Measurements from ENCODE around the gene ROR1. TPM values are rescaled to one million over a fixed set of nuclear protein-coding genes. Genes with fewer than 3 reads are reported as not detected.

Gene ROR1
- total RNA-seq, 1 donor, result under 0.01 TPM

GRCh38 chr1:63955370-63956145 is 181.7 kb downstream of the ROR1 start:
- no peak for DNase-seq (ENCODE audit: low read depth in 2 of 3, low spot score in 2 of 3)

- DNase-seq (ENCODE audit: low read depth in 2 of 3, low spot score in 2 of 3), result no peak
Measured at GRCh38 chr1:63958556-63958955, 184.7 kb downstream of the ROR1 start.

- DNase-seq (ENCODE audit: low read depth in 2 of 3, low spot score in 2 of 3), result no peak
Measured at GRCh38 chr1:63960326-63960725, 186.5 kb downstream of the ROR1 start.

GRCh38 chr1:63966016-63966415 is 192.2 kb downstream of the ROR1 start:
- DNase-seq (ENCODE audit: low read depth in 2 of 3, low spot score in 2 of 3), result peak in 1 of 3 donors; percentile 27

- DNase-seq (ENCODE audit: low read depth in 2 of 3, low spot score in 2 of 3), result no peak
Measured at GRCh38 chr1:63967901-63968300, 194.1 kb downstream of the ROR1 start.

- DNase-seq (ENCODE audit: low read depth in 2 of 3, low spot score in 2 of 3), result no peak
Measured at GRCh38 chr1:63968663-63969440, 195.0 kb downstream of the ROR1 start.

GRCh38 chr1:63969441-63969901 is 195.7 kb downstream of the ROR1 start:
- no peak for DNase-seq (ENCODE audit: low read depth in 2 of 3, low spot score in 2 of 3)

GRCh38 chr1:63971557-63971956 is 197.7 kb downstream of the ROR1 start:
- DNase-seq (ENCODE audit: low read depth in 2 of 3, low spot score in 2 of 3), result no peak

- no peak for DNase-seq (ENCODE audit: low read depth in 2 of 3, low spot score in 2 of 3)
Measured at GRCh38 chr1:63973005-63973419, 199.2 kb downstream of the ROR1 start.

- no peak for DNase-seq (ENCODE audit: low read depth in 2 of 3, low spot score in 2 of 3)
Measured at GRCh38 chr1:63974966-63975365, 201.1 kb downstream of the ROR1 start.

- no peak for DNase-seq (ENCODE audit: low read depth in 2 of 3, low spot score in 2 of 3)
Measured at GRCh38 chr1:63975481-63975880, 201.7 kb downstream of the ROR1 start.

- no peak for DNase-seq (ENCODE audit: low read depth in 2 of 3, low spot score in 2 of 3)
Measured at GRCh38 chr1:63976006-63976405, 202.2 kb downstream of the ROR1 start.

- peak in 1 of 3 donors; percentile 20 for DNase-seq (ENCODE audit: low read depth in 2 of 3, low spot score in 2 of 3)
Measured at GRCh38 chr1:63977466-63977865, 203.6 kb downstream of the ROR1 start.

- no peak for DNase-seq (ENCODE audit: low read depth in 2 of 3, low spot score in 2 of 3)
Measured at GRCh38 chr1:63980740-63981407, 207.1 kb downstream of the ROR1 start.

GRCh38 chr1:63981408-63981773 is 207.6 kb downstream of the ROR1 start:
- DNase-seq (ENCODE audit: low read depth in 2 of 3, low spot score in 2 of 3), result no peak

GRCh38 chr1:63982201-63982600 is 208.4 kb downstream of the ROR1 start:
- no peak for DNase-seq (ENCODE audit: low read depth in 2 of 3, low spot score in 2 of 3)

- peak in 1 of 3 donors; percentile 33 for DNase-seq (ENCODE audit: low read depth in 2 of 3, low spot score in 2 of 3)
Measured at GRCh38 chr1:63983391-63984256, 209.8 kb downstream of the ROR1 start.

- no peak for DNase-seq (ENCODE audit: low read depth in 2 of 3, low spot score in 2 of 3)
Measured at GRCh38 chr1:63984257-63984929, 210.6 kb downstream of the ROR1 start.

- DNase-seq (ENCODE audit: low read depth in 2 of 3, low spot score in 2 of 3), result no peak
Measured at GRCh38 chr1:63984930-63985290, 211.1 kb downstream of the ROR1 start.

Data from hematopoietic multipotent progenitor cell (in vitro differentiated cells).